ENCODE data around the gene LRP1. TPM values are rescaled to one million over a fixed set of nuclear protein-coding genes. Genes with fewer than 3 reads are reported as not detected.
A peak's percentile ranks its signal among the peaks of the same experiment; 100 is the strongest.

LRP1 gene
- total RNA-seq, 1 donor from 2014 or later, result 61.0 TPM

- H3K9me3 ChIP-seq (replicated peaks), result no peaks in the 10 kb centered on the region
- DNase-seq, result no peak
- peak overlapping the region; percentile 94 for H3K27ac ChIP-seq (replicated peaks)
- no peak overlapping the region for H3K4me3 ChIP-seq
- H3K36me3 ChIP-seq, result peaks cover 68% of the 10 kb centered on the region
- TF ChIP-seq, protein P1, sequence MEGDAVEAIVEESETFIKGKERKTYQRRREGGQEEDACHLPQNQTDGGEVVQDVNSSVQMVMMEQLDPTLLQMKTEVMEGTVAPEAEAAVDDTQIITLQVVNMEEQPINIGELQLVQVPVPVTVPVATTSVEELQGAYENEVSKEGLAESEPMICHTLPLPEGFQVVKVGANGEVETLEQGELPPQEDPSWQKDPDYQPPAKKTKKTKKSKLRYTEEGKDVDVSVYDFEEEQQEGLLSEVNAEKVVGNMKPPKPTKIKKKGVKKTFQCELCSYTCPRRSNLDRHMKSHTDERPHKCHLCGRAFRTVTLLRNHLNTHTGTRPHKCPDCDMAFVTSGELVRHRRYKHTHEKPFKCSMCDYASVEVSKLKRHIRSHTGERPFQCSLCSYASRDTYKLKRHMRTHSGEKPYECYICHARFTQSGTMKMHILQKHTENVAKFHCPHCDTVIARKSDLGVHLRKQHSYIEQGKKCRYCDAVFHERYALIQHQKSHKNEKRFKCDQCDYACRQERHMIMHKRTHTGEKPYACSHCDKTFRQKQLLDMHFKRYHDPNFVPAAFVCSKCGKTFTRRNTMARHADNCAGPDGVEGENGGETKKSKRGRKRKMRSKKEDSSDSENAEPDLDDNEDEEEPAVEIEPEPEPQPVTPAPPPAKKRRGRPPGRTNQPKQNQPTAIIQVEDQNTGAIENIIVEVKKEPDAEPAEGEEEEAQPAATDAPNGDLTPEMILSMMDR (IDR thresholded peaks at IDR 0.05; ENCODE audit: borderline replicate concordance), result no peak
- no peaks in the 10 kb centered on the region for H3K27me3 ChIP-seq (ENCODE audit: low read depth)
- peaks cover 62% of the 10 kb centered on the region for H3K4me1 ChIP-seq
- intact Hi-C loops (cut with micrococcal nuclease), result no loop called here
Measured at GRCh38 chr12:57154804-57155434, 26.6 kb downstream of the LRP1 start.

DNA sequence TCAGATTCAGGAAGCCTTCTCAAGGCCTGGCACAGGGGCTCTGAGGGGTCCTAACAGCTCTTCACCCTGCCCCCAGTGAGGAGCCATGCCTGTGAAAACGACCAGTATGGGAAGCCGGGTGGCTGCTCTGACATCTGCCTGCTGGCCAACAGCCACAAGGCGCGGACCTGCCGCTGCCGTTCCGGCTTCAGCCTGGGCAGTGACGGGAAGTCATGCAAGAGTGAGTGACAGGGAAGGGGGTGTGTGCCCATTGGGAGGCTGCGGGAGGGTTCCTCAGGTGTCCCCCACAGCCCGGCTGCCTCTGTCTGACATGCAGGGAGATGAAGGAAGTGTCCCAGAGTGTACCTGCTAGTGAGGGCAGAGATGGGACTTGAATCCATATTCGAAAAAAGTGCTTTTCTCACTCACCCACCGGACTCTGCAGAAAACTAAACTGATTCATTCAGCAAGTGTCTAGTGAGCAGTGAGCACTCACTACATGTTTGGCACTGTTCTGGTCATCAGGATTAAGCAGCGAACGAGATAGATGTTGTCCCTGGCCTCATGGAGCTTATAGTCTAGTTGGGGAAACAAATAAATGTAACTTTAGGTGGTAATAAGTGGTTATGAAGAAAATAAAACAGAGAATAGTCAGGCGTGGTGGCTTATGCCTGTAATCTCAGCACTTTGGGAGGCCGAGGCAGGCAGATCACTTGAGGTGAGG is 28.6 kb downstream of the LRP1 start:
- peaks cover 43% of the 10 kb centered on the region for H3K4me1 ChIP-seq
- peaks cover 83% of the 10 kb centered on the region for H3K36me3 ChIP-seq
- no peaks in the 10 kb centered on the region for H3K9me3 ChIP-seq (replicated peaks)
- H3K27ac ChIP-seq (replicated peaks), result peak overlapping the region; percentile 33
- TF ChIP-seq, protein P1 (IDR thresholded peaks at IDR 0.05; ENCODE audit: borderline replicate concordance), result no peak
- DNase-seq, result no peak
- H3K27me3 ChIP-seq (ENCODE audit: low read depth), result no peaks in the 10 kb centered on the region
- H3K4me3 ChIP-seq, result no peak overlapping the region
- intact Hi-C loops (cut with micrococcal nuclease), result no loop called here

DNA sequence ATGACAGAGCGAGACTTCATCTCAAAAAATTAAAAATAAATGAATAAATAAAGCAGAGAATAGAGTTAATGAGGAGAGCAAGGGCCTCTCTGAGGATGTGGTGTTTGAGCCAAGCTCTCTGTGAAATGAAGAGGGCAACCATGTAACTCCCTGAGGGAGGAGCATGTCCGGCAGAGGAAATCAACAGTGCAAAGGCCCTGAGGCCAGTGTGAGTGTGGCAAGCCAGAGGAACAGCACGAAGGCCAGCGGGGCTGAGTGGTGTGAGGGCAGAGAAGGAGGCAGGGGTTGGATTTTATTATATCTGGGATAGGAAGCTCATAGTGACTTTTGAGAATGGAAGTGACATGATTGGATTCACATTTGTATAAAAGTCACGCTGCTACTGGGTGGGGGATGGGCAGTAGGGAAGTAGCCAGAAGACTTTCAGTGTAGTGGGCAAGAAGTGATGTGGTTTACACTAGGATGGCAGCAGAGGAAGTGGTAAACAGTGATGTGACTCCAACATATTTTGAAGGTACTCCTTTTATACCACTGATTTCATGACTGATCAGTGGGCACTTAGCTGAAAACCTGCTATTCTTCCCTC is 29.4 kb downstream of the LRP1 start:
- Histone ChIP-seq H3K4me3 (no peak overlapping the region), H3K27me3 (ENCODE audit: low read depth) (no peaks in the 10 kb centered on the region), H3K27ac (replicated peaks) (peak overlapping the region; percentile 30), H3K36me3 (peaks cover 91% of the 10 kb centered on the region), H3K9me3 (replicated peaks) (no peaks in the 10 kb centered on the region), H3K4me1 (peaks cover 35% of the 10 kb centered on the region)
- no peak for DNase-seq
- TF ChIP-seq, protein P1 (IDR thresholded peaks at IDR 0.05; ENCODE audit: borderline replicate concordance), result no peak
- intact Hi-C loops (cut with micrococcal nuclease), result no loop called here

GRCh38 chr12:57158186-57158585 is 29.9 kb downstream of the LRP1 start:
- no peak for DNase-seq

GRCh38 chr12:57158665-57159064 is 30.4 kb downstream of the LRP1 start:
- H3K9me3 ChIP-seq (replicated peaks), result no peaks in the 10 kb centered on the region
- no peak for DNase-seq
- peaks cover 100% of the 10 kb centered on the region for H3K36me3 ChIP-seq
- TF ChIP-seq, protein P1 (IDR thresholded peaks at IDR 0.05; ENCODE audit: borderline replicate concordance), result no peak
- H3K4me1 ChIP-seq, result peaks cover 25% of the 10 kb centered on the region
- H3K4me3 ChIP-seq, result no peak overlapping the region
- no peaks in the 10 kb centered on the region for H3K27me3 ChIP-seq (ENCODE audit: low read depth)
- peak overlapping the region; percentile 30 for H3K27ac ChIP-seq (replicated peaks)
- intact Hi-C loops (cut with micrococcal nuclease), result no loop called here

More at GRCh38 chr12:57158186-57158585, 29.9 kb downstream of the LRP1 start:
- intact Hi-C loops (cut with micrococcal nuclease), result no loop called here
- H3K4me3 ChIP-seq, result no peak overlapping the region
- peaks cover 29% of the 10 kb centered on the region for H3K4me1 ChIP-seq
- H3K27ac ChIP-seq (replicated peaks), result peak overlapping the region; percentile 30
- H3K9me3 ChIP-seq (replicated peaks), result no peaks in the 10 kb centered on the region
- no peaks in the 10 kb centered on the region for H3K27me3 ChIP-seq (ENCODE audit: low read depth)
- TF ChIP-seq, protein P1 (IDR thresholded peaks at IDR 0.05; ENCODE audit: borderline replicate concordance), result no peak
- peaks cover 96% of the 10 kb centered on the region for H3K36me3 ChIP-seq
